GM13976 (cell line): ENCODE results near the gene HERC5.
A peak's percentile ranks its signal among the peaks of the same experiment; 100 is the strongest.

Source experiments
- DNase-seq: peaks from one replicate; pipeline ENCODE4 v3.0.0; 2012; ENCODE audit warnings: low spot score
- in situ Hi-C: fragments of 300-500 bp; cut with MboI; formaldehyde crosslinking; loops from one replicate; pipeline ENCODE4 v1.12.0; 2022; ENCODE audit warnings: low sequenced_read_pairs, mixed read lengths, inconsistent platforms; ENCODE audit not compliant: unreplicated experiment
- TF ChIP-seq, protein P1 (sequence below): IDR thresholded peaks from 2 replicates; pipeline ENCODE4 v1.5.1; 2012; ENCODE audit warnings: borderline replicate concordance, mild to moderate bottlenecking; ENCODE audit not compliant: insufficient read depth; ENCODE audit errors: extremely low read depth, missing control alignments, control extremely low read depth

Gene HERC5

DNA sequence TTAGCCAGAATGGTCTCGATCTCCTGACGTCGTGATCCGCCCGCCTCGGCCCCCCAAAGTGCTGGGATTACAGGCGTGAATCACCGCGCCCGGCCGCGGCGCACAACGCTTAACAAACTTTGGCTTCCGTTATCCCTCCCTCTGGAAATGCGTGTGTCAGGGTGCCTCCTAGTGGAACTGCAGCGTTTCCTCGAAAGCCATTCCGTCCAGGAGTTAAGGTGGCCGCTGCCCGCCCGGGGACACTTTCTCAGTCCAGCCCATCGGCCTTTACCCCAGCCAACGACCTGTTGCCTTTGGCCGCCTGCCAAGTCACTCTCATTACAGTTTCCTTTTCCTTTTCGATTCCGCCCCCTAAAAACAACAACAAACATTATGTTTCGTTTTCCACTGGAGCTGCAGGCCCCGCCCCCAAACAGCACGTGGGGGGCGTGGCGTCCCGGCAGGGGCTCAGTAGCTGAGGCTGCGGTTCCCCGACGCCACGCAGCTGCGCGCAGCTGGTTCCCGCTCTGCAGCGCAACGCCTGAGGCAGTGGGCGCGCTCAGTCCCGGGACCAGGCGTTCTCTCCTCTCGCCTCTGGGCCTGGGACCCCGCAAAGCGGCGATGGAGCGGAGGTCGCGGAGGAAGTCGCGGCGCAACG is at the start of gene HERC5:
HERC5 (plus strand) TSS at position 450 of the 637 bp plus-strand sequence; CDS start at position 601, 151 bp downstream.
- in situ Hi-C loops, result no loop called here
- TF ChIP-seq, protein P1, sequence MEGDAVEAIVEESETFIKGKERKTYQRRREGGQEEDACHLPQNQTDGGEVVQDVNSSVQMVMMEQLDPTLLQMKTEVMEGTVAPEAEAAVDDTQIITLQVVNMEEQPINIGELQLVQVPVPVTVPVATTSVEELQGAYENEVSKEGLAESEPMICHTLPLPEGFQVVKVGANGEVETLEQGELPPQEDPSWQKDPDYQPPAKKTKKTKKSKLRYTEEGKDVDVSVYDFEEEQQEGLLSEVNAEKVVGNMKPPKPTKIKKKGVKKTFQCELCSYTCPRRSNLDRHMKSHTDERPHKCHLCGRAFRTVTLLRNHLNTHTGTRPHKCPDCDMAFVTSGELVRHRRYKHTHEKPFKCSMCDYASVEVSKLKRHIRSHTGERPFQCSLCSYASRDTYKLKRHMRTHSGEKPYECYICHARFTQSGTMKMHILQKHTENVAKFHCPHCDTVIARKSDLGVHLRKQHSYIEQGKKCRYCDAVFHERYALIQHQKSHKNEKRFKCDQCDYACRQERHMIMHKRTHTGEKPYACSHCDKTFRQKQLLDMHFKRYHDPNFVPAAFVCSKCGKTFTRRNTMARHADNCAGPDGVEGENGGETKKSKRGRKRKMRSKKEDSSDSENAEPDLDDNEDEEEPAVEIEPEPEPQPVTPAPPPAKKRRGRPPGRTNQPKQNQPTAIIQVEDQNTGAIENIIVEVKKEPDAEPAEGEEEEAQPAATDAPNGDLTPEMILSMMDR, result peak; percentile 42
- DNase-seq, result peak; percentile 97

DNA sequence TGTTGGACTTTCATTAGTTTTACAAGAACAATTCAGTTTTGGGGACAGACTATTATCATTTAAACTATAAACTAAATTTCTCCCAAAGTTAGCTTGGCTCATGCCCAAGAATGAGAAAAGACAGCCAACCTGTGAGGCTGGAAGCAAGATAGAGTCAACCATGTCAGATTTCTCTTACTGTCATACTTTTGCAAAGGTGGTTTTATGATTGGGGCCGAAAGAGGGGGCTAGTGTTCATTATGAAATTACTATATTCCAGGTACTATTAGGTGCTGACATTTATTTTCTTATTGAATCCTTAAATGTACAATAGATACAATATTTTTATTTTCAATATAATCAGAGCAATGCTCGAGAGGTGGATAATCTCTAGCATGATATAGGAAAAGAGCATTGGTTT is 47.7 kb upstream of the HERC5 start:
- TF ChIP-seq, protein P1, result no peak
- no peak for DNase-seq
- in situ Hi-C loops, result no loop called here

DNA sequence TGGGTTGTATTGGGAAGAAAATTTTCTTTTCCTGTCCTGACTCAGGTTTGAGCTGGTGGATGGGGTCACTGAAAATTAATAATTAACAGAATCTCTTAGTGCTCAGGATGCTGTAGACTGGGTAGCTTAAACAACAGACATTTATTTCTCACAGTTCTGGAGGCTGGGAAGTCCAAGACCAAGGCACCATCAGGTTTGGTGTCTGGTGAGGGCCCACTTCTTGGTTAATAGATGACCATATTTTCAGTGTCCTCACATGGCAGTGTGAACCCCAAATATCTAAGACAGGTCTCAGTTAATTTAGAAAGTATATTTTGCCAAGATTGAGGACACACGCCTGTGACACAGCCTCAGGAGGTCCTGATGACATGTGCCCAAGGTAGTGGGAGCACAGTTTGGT is 47.1 kb upstream of the HERC5 start:
- DNase-seq, result no peak
- TF ChIP-seq, protein P1, result no peak
- in situ Hi-C loops, result no loop called here

DNA sequence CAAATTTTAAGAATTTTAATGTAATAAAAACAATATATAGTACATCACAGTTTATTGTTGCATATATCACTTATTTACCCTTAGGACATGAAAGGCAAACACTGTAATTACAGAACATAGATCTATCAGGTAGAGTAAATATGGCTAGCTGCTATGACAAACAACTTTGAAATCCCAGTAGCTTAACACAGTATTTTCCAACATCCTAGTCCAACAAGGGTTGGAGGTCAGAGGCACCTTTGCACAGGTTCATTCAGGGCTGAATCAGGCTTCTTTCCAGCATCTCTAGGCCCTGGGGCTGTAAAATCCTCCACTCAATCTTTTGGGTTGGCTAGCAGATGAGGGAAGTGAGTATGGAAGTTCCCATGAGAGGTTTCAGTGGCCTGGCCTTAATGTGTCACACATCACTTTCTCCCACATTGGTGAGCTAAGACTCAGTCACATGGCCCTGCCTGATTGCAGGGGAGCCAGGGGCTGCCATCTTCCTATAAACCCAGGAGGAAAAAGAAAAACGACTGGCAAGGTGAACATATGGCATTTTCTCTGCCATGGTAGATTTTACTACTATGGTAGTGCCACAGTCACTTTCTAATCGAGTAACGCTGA is 45.3 kb upstream of the HERC5 start:
- TF ChIP-seq, protein P1, result no peak
- in situ Hi-C loops, result no loop called here
- no peak for DNase-seq

DNA sequence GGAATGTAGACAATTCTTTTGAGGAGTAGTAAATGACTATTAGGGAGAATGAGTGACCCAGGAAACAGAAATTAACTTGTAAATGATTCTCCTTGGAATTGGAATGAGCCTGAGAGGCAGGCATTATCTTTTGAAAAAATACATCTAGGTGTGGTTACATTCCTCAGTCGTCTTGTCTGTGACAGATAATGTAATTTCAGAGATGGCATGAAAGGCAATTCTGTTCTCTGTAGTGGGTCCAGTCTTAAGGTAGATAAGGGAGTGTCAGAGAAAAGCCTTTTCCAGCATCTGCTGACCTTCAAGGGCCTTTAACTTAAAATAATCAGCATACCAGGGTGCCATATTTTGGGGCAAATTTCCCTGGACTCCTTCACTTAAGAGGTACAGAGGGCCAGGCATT is 43.1 kb upstream of the HERC5 start:
- in situ Hi-C loops, result no loop called here
- DNase-seq, result no peak
- TF ChIP-seq, protein P1, result no peak

DNA sequence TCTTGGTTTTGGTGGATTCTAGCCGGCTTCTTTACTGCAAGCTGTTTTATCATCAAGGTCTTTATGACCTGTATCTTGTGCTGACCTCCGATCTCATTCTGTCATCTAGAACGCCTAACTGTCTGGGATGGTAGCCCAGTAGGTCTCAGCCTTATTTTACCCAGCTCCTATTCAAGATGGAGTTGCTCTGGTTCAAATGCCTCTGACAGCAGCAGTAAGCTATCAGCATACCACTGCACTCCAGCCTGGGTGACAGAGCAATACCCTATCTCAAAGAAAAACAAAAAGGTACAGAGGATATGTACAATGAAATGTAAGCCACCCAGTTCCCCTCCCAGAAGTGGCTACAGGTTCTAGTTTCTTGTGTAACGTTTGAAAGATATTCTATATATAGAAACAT is 42.2 kb upstream of the HERC5 start:
- no peak for DNase-seq
- TF ChIP-seq, protein P1, result no peak
- in situ Hi-C loops, result no loop called here
